ENCODE measurements around the gene MED13L.

MED13L gene

GRCh38 chr12:116159593-116160200 lies 117.8 kb downstream of the MED13L start:
- in situ Hi-C loops (cut with HindIII; ENCODE audit: low sequenced_read_pairs), result no loop called here

GRCh38 chr12:116159175-116159574 lies 118.3 kb downstream of the MED13L start:
- in situ Hi-C loops (cut with HindIII; ENCODE audit: low sequenced_read_pairs), result no loop called here

GRCh38 chr12:116157845-116158267 lies 119.6 kb downstream of the MED13L start:
- in situ Hi-C loops (cut with HindIII; ENCODE audit: low sequenced_read_pairs), result no loop called here

GRCh38 chr12:116156614-116157013 lies 120.9 kb downstream of the MED13L start:
- in situ Hi-C loops (cut with HindIII; ENCODE audit: low sequenced_read_pairs), result no loop called here

GRCh38 chr12:116155383-116155782 lies 122.1 kb downstream of the MED13L start:
- in situ Hi-C loops (cut with HindIII; ENCODE audit: low sequenced_read_pairs), result no loop called here

GRCh38 chr12:116153983-116154382 lies 123.5 kb downstream of the MED13L start:
- in situ Hi-C loops (cut with HindIII; ENCODE audit: low sequenced_read_pairs), result no loop called here

GRCh38 chr12:116153113-116153512 lies 124.4 kb downstream of the MED13L start:
- in situ Hi-C loops (cut with HindIII; ENCODE audit: low sequenced_read_pairs), result no loop called here

GRCh38 chr12:116152268-116152667 lies 125.2 kb downstream of the MED13L start:
- in situ Hi-C loops (cut with HindIII; ENCODE audit: low sequenced_read_pairs), result no loop called here

- in situ Hi-C loops (cut with HindIII; ENCODE audit: low sequenced_read_pairs), result no loop called here
Measured at GRCh38 chr12:116150452-116150851, 127.0 kb downstream of the MED13L start.

- in situ Hi-C loops (cut with HindIII; ENCODE audit: low sequenced_read_pairs), result no loop called here
Measured at GRCh38 chr12:116150001-116150400, 127.5 kb downstream of the MED13L start.

- in situ Hi-C loops (cut with HindIII; ENCODE audit: low sequenced_read_pairs), result no loop called here
Measured at GRCh38 chr12:116148844-116149243, 128.6 kb downstream of the MED13L start.

- in situ Hi-C loops (cut with HindIII; ENCODE audit: low sequenced_read_pairs), result no loop called here
Measured at GRCh38 chr12:116146386-116146785, 131.1 kb downstream of the MED13L start.

GRCh38 chr12:116145451-116145850 lies 132.0 kb downstream of the MED13L start:
- in situ Hi-C loops (cut with HindIII; ENCODE audit: low sequenced_read_pairs), result no loop called here

- in situ Hi-C loops (cut with HindIII; ENCODE audit: low sequenced_read_pairs), result no loop called here
Measured at GRCh38 chr12:116144384-116144783, 133.1 kb downstream of the MED13L start.

GRCh38 chr12:116143909-116144308 lies 133.6 kb downstream of the MED13L start:
- in situ Hi-C loops (cut with HindIII; ENCODE audit: low sequenced_read_pairs), result no loop called here

- in situ Hi-C loops (cut with HindIII; ENCODE audit: low sequenced_read_pairs), result no loop called here
Measured at GRCh38 chr12:116142936-116143898, 134.3 kb downstream of the MED13L start.

GRCh38 chr12:116141833-116142162 lies 135.7 kb downstream of the MED13L start:
- in situ Hi-C loops (cut with HindIII; ENCODE audit: low sequenced_read_pairs), result no loop called here

- in situ Hi-C loops (cut with HindIII; ENCODE audit: low sequenced_read_pairs), result no loop called here
Measured at GRCh38 chr12:116141110-116141832, 136.2 kb downstream of the MED13L start.

- in situ Hi-C loops (cut with HindIII; ENCODE audit: low sequenced_read_pairs), result no loop called here
Measured at GRCh38 chr12:116140529-116140928, 137.0 kb downstream of the MED13L start.

GRCh38 chr12:116138781-116139180 lies 138.7 kb downstream of the MED13L start:
- in situ Hi-C loops (cut with HindIII; ENCODE audit: low sequenced_read_pairs), result no loop called here

- in situ Hi-C loops (cut with HindIII; ENCODE audit: low sequenced_read_pairs), result no loop called here
Measured at GRCh38 chr12:116138364-116138763, 139.1 kb downstream of the MED13L start.

GRCh38 chr12:116137318-116137717 lies 140.2 kb downstream of the MED13L start:
- in situ Hi-C loops (cut with HindIII; ENCODE audit: low sequenced_read_pairs), result no loop called here
